HL-60 (cell line): Measurements from ENCODE around the gene TSPAN33.

ENCODE experiments used
- GABPA ChIP-seq: IDR thresholded peaks from 2 replicates; pipeline ENCODE4 v1.6.1; 2012; ENCODE audit warnings: low read depth
- POLR2AphosphoS5 ChIP-seq: IDR thresholded peaks from 2 replicates; pipeline ENCODE4 v1.6.1; 2012; ENCODE audit warnings: low read depth
- SPI1 ChIP-seq: IDR thresholded peaks from 2 replicates; pipeline ENCODE4 v1.6.1; 2012; ENCODE audit warnings: low read depth, mild to moderate bottlenecking, borderline replicate concordance
- TF ChIP-seq, protein P1 (sequence below): IDR thresholded peaks from one replicate; pipeline ENCODE4 v1.5.1; 2011; ENCODE audit warnings: low read length, control low read depth, inconsistent platforms; ENCODE audit not compliant: insufficient read depth
- TF ChIP-seq, protein P2 (sequence below): IDR thresholded peaks from 2 replicates; pipeline ENCODE4 v1.6.1; 2012; ENCODE audit warnings: low read depth; ENCODE audit not compliant: insufficient replicate concordance

DNA sequence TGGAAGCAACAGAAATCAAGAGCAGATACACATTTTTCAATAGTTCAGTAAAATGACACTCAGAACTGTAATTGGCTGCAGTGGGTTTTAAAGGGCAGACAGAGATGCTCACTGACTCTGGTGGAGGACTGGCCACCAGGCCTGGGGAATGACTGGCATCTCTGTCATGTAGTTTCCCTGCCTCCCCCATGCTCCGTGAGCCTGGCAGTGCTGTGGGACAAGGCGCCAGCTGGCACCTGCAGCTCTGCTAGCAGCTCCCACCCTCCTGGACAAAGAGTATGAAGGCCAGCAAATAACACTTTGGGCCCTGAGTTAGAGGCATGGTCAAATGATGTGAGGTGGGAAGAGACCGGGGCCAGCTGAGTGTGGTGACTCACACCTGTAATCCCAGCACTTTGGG is 15.0 kb downstream of the TSPAN33 start:
- TF ChIP-seq, protein P1, sequence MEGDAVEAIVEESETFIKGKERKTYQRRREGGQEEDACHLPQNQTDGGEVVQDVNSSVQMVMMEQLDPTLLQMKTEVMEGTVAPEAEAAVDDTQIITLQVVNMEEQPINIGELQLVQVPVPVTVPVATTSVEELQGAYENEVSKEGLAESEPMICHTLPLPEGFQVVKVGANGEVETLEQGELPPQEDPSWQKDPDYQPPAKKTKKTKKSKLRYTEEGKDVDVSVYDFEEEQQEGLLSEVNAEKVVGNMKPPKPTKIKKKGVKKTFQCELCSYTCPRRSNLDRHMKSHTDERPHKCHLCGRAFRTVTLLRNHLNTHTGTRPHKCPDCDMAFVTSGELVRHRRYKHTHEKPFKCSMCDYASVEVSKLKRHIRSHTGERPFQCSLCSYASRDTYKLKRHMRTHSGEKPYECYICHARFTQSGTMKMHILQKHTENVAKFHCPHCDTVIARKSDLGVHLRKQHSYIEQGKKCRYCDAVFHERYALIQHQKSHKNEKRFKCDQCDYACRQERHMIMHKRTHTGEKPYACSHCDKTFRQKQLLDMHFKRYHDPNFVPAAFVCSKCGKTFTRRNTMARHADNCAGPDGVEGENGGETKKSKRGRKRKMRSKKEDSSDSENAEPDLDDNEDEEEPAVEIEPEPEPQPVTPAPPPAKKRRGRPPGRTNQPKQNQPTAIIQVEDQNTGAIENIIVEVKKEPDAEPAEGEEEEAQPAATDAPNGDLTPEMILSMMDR = no peak
- TF ChIP-seq POLR2AphosphoS5 = no peak
- TF ChIP-seq, protein P2, sequence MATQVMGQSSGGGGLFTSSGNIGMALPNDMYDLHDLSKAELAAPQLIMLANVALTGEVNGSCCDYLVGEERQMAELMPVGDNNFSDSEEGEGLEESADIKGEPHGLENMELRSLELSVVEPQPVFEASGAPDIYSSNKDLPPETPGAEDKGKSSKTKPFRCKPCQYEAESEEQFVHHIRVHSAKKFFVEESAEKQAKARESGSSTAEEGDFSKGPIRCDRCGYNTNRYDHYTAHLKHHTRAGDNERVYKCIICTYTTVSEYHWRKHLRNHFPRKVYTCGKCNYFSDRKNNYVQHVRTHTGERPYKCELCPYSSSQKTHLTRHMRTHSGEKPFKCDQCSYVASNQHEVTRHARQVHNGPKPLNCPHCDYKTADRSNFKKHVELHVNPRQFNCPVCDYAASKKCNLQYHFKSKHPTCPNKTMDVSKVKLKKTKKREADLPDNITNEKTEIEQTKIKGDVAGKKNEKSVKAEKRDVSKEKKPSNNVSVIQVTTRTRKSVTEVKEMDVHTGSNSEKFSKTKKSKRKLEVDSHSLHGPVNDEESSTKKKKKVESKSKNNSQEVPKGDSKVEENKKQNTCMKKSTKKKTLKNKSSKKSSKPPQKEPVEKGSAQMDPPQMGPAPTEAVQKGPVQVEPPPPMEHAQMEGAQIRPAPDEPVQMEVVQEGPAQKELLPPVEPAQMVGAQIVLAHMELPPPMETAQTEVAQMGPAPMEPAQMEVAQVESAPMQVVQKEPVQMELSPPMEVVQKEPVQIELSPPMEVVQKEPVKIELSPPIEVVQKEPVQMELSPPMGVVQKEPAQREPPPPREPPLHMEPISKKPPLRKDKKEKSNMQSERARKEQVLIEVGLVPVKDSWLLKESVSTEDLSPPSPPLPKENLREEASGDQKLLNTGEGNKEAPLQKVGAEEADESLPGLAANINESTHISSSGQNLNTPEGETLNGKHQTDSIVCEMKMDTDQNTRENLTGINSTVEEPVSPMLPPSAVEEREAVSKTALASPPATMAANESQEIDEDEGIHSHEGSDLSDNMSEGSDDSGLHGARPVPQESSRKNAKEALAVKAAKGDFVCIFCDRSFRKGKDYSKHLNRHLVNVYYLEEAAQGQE = no peak
- TF ChIP-seq GABPA = no peak
- TF ChIP-seq SPI1 = no peak
